Fibroblast of lung (primary cell): ENCODE measurements around the gene MCRIP1. TPM values are rescaled to one million over a fixed set of nuclear protein-coding genes. Genes with fewer than 3 reads are reported as not detected.

Source experiments
- DNase-seq, 2 donors: peaks; one replicate each; pipeline versions ENCODE4 v3.0.0 to v3.0.0-alpha.2; 2010; ENCODE audit warnings: low read depth in 2 of 2
- H2AFZ ChIP-seq: 2 replicates; pipeline ENCODE4 v1.5.1; 2012; ENCODE audit warnings: low read length, control low read depth, inconsistent platforms
- H3K27ac ChIP-seq: 2 replicates; pipeline ENCODE4 v1.5.1; 2011; ENCODE audit warnings: low read length, control low read depth; ENCODE audit not compliant: insufficient read depth
- H3K27me3 ChIP-seq: 2 replicates; pipeline ENCODE4 v1.5.1; 2011; ENCODE audit warnings: mild to moderate bottlenecking, low read length; ENCODE audit not compliant: control insufficient read depth, insufficient read depth
- H3K36me3 ChIP-seq: 2 replicates; pipeline ENCODE4 v1.5.1; 2011; ENCODE audit warnings: low read length; ENCODE audit not compliant: control insufficient read depth, insufficient read depth
- H3K4me1 ChIP-seq: 2 replicates; pipeline ENCODE4 v1.5.1; 2011; ENCODE audit warnings: low read length; ENCODE audit not compliant: control insufficient read depth, insufficient read depth; ENCODE audit errors: extremely low read depth
- H3K4me2 ChIP-seq: 2 replicates; pipeline ENCODE4 v1.5.1; 2011; ENCODE audit warnings: low read length, control low read depth; ENCODE audit not compliant: insufficient read depth; ENCODE audit errors: extremely low read depth
- H3K4me3 ChIP-seq, 4 experiments: fragments of 200-600 bp in 1 of 4; sonication (generic) in 1 of 4; replicated peaks in 1 of 4; 2 replicates each; pipeline ENCODE4 v1.5.1; 2011 to 2016; ENCODE audit warnings: low read length in 4 of 4, low read depth in 3 of 4, mild to moderate bottlenecking in 3 of 4, control low read depth in 2 of 4, inconsistent platforms in 1 of 4, mixed read lengths in 1 of 4; ENCODE audit not compliant: insufficient read depth in 1 of 4; ENCODE audit errors: control extremely low read depth in 1 of 4
- H3K79me2 ChIP-seq: 2 replicates; pipeline ENCODE4 v1.5.1; 2012; ENCODE audit warnings: mild to moderate bottlenecking, low read length, inconsistent platforms; ENCODE audit not compliant: control insufficient read depth, insufficient read depth
- H3K9ac ChIP-seq: 2 replicates; pipeline ENCODE4 v1.5.1; 2011; ENCODE audit warnings: mild to moderate bottlenecking, low read length, control low read depth; ENCODE audit not compliant: insufficient read depth
- H3K9me3 ChIP-seq: 2 replicates; pipeline ENCODE4 v1.5.1; 2012; ENCODE audit warnings: low read depth, low read length; ENCODE audit not compliant: control insufficient read depth, insufficient read depth
- H4K20me1 ChIP-seq: 2 replicates; pipeline ENCODE4 v1.5.1; 2011; ENCODE audit warnings: low read length; ENCODE audit not compliant: control insufficient read depth, insufficient read depth; ENCODE audit errors: extremely low read depth
- EZH2 ChIP-seq: IDR thresholded peaks from 2 replicates; pipeline ENCODE4 v1.5.1; 2012; ENCODE audit warnings: low read length, control low read depth, mild to moderate bottlenecking; ENCODE audit errors: missing control alignments
- polyA plus RNA-seq, 2 donors: library from polyadenylated mRNA; depleted of rRNA in 1 of 2; stranded (reverse) in 1 of 2; unstranded in 1 of 2; fragments of >200 nt; gene quantifications; 2 replicates each; pipeline ENCODE4 v1.2.1, GENCODE V29; 2011 to 2012; ENCODE audit warnings: missing spikeins in 1 of 2
- total RNA-seq: library from RNA; depleted of rRNA; stranded (reverse); fragments of >200 nt; gene quantifications from 2 replicates; pipeline ENCODE4 v1.2.1, GENCODE V29; 2014
- TF ChIP-seq, protein P1 (sequence below), 2 donors: IDR thresholded peaks in 1 of 2; conservative IDR thresholded peaks in 1 of 2; 1 replicate in 1 of 2; 2 replicates in 1 of 2; pipeline ENCODE4 v1.5.1; 2011 to 2012; ENCODE audit warnings: low read length in 2 of 2, control low read depth in 1 of 2, inconsistent platforms in 1 of 2, low read depth in 1 of 2, mild to moderate bottlenecking in 1 of 2

MCRIP1 gene
- total and polyA plus RNA-seq, 2 donors (not counting 1 experiment from before 2014, with no cell fraction given): 37.6 to 108 TPM

DNA sequence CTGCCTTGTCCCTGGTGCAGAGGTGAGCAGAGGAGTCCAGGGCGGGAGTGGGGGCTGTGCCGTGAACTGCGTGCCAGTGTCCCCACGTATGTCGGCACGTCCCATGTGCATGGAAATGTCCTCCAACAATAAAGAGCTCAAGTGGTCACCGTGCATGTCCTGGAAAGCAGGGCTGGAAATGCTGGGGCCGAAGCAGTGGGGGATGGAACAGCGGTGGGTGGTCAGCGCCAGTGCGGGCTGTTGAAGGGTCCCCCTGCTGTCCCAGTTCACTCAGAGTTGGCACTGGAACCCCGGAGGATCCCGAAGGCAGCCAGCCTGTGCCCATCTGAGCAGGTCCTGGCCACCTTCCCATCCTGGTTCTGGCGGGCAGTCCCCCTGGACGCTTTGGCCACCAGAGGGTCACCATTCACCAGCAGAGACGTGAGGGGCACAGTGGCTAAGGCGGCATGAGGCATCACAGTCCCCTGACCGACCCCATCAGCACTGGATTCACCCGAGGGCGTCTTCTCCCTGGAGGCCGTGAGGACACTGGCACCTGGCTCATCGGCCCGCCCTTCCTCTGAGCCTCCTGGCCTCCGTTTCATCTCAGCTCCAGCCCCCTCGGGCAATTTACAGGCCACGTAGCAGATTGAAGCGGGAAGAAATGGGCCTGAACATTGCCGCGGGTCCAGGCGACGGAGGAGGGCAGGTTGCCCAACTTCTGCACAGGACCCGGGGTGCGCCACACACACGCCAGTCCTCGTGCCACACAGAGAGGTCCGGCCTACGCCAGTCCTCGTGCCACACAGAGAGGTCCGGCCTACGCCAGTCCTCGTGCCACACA, 19.0 kb downstream of the MCRIP1 start:
- no peak overlapping the region for H3K27ac ChIP-seq
- peaks cover 10% of the 10 kb centered on the region for H3K27me3 ChIP-seq
- H3K9ac ChIP-seq: no peak overlapping the region
- no peak overlapping the region for H3K4me2 ChIP-seq
- no peaks in the 10 kb centered on the region for H3K9me3 ChIP-seq
- no peaks in the 10 kb centered on the region for H4K20me1 ChIP-seq
- no peaks in the 10 kb centered on the region for H3K79me2 ChIP-seq
- DNase-seq: no peak
- no peak overlapping the region for H3K4me3 ChIP-seq
- no peak overlapping the region for H2AFZ ChIP-seq
- H3K4me1 ChIP-seq: no peaks in the 10 kb centered on the region
- TF ChIP-seq, protein P1, sequence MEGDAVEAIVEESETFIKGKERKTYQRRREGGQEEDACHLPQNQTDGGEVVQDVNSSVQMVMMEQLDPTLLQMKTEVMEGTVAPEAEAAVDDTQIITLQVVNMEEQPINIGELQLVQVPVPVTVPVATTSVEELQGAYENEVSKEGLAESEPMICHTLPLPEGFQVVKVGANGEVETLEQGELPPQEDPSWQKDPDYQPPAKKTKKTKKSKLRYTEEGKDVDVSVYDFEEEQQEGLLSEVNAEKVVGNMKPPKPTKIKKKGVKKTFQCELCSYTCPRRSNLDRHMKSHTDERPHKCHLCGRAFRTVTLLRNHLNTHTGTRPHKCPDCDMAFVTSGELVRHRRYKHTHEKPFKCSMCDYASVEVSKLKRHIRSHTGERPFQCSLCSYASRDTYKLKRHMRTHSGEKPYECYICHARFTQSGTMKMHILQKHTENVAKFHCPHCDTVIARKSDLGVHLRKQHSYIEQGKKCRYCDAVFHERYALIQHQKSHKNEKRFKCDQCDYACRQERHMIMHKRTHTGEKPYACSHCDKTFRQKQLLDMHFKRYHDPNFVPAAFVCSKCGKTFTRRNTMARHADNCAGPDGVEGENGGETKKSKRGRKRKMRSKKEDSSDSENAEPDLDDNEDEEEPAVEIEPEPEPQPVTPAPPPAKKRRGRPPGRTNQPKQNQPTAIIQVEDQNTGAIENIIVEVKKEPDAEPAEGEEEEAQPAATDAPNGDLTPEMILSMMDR (conservative IDR thresholded peaks at IDR 0.05 in 1 of 2, IDR thresholded peaks at IDR 0.05 in 1 of 2; ENCODE audit: low read depth in 1 of 2, low read length in 2 of 2): no peak
- TF ChIP-seq EZH2: no peak
- no peaks in the 10 kb centered on the region for H3K36me3 ChIP-seq

DNA sequence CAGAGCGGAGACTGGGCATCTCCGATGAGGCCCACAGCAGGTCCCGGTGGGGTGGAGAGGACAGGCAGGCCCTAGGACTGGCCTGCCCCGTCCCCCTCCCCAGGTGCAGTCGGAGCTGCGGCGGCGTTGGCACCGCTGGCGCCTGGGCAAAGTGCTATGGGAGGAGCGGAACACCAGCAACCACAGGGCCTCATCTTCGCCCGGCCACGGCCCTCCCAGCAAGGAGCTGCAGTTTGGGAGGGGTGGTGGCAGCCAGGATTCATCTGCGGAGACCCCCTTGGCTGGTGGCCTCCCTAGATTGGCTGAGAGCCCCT, 19.8 kb downstream of the MCRIP1 start:
- Histone ChIP-seq H3K36me3 (no peaks in the 10 kb centered on the region), H4K20me1 (no peaks in the 10 kb centered on the region), H3K27me3 (peaks cover 13% of the 10 kb centered on the region), H3K79me2 (no peaks in the 10 kb centered on the region), H3K4me2 (no peak overlapping the region), H3K4me3 (no peak overlapping the region), H3K9ac (no peak overlapping the region), H3K4me1 (no peaks in the 10 kb centered on the region), H3K9me3 (no peaks in the 10 kb centered on the region), H3K27ac (no peak overlapping the region), H2AFZ (no peak overlapping the region)
- TF ChIP-seq, protein P1 (conservative IDR thresholded peaks at IDR 0.05 in 1 of 2, IDR thresholded peaks at IDR 0.05 in 1 of 2; ENCODE audit: low read depth in 1 of 2, low read length in 2 of 2): no peak
- TF ChIP-seq EZH2: no peak
- no peak for DNase-seq

DNA sequence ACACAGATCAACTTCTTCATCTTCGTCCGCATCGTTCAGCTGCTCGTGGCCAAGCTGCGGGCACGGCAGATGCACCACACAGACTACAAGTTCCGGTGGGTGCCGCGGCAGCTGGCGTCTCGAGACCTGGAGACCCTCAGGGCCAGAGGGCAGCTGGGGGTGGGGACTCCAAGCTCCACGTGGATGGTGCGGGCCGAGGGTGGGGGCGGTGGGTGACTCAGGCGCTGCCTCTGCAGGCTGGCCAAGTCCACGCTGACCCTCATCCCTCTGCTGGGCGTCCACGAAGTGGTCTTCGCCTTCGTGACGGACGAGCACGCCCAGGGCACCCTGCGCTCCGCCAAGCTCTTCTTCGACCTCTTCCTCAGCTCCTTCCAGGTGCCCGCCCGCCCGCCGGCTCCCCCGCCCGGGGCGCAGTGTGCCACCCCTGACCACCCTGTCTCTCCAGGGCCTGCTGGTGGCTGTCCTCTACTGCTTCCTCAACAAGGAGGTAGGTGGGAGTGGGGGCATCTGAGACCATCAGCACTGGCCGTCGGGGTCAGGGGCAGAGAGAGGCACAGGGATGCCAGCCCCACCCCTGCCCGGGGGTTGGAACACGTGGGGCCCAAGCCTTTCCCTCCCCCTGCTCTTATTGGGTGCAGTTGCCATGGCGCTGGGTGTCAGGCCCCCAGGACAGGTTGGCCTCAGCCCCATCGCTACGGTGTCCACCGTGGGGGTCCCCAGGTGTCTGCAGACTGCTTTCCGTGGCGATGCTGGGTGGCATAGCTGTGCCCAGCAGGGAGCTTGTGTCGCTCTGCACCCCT, 20.3 kb downstream of the MCRIP1 start:
- H3K4me1 ChIP-seq: no peaks in the 10 kb centered on the region
- H3K27me3 ChIP-seq: peaks cover 15% of the 10 kb centered on the region
- H3K79me2 ChIP-seq: no peaks in the 10 kb centered on the region
- no peak overlapping the region for H3K4me2 ChIP-seq
- H3K4me3 ChIP-seq: no peak overlapping the region
- H3K9me3 ChIP-seq: no peaks in the 10 kb centered on the region
- no peaks in the 10 kb centered on the region for H3K36me3 ChIP-seq
- TF ChIP-seq EZH2: no peak
- TF ChIP-seq, protein P1 (conservative IDR thresholded peaks at IDR 0.05 in 1 of 2, IDR thresholded peaks at IDR 0.05 in 1 of 2; ENCODE audit: low read depth in 1 of 2, low read length in 2 of 2): no peak
- no peak overlapping the region for H3K9ac ChIP-seq
- DNase-seq: no peak
- H4K20me1 ChIP-seq: no peaks in the 10 kb centered on the region
- no peak overlapping the region for H3K27ac ChIP-seq
- H2AFZ ChIP-seq: no peak overlapping the region
